DOHH2 (cell line): Measurements from ENCODE around the gene SEPHS1.

ENCODE experiments used
- EZH2phosphoT487 ChIP-seq: fragments of 200-600 bp; sonication (generic); IDR thresholded peaks from 2 replicates; pipeline ENCODE4 v1.6.1; 2017; ENCODE audit warnings: borderline replicate concordance, mild to moderate bottlenecking, antibody characterized with exemption, low read length, moderate library complexity, mixed read lengths
- TF ChIP-seq, protein P1 (sequence below): fragments of 200-600 bp; sonication (generic); IDR thresholded peaks from one replicate; pipeline ENCODE4 v1.5.1; 2014; ENCODE audit warnings: antibody characterized with exemption, mild to moderate bottlenecking, low read depth, low read length; ENCODE audit not compliant: poor library complexity, severe bottlenecking

GRCh38 chr10:13294784-13295183, 53.3 kb downstream of the SEPHS1 start:
- TF ChIP-seq, protein P1, sequence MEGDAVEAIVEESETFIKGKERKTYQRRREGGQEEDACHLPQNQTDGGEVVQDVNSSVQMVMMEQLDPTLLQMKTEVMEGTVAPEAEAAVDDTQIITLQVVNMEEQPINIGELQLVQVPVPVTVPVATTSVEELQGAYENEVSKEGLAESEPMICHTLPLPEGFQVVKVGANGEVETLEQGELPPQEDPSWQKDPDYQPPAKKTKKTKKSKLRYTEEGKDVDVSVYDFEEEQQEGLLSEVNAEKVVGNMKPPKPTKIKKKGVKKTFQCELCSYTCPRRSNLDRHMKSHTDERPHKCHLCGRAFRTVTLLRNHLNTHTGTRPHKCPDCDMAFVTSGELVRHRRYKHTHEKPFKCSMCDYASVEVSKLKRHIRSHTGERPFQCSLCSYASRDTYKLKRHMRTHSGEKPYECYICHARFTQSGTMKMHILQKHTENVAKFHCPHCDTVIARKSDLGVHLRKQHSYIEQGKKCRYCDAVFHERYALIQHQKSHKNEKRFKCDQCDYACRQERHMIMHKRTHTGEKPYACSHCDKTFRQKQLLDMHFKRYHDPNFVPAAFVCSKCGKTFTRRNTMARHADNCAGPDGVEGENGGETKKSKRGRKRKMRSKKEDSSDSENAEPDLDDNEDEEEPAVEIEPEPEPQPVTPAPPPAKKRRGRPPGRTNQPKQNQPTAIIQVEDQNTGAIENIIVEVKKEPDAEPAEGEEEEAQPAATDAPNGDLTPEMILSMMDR, result no peak
- no peak for TF ChIP-seq EZH2phosphoT487
